Measurements from ENCODE around the gene CETP. TPM values are rescaled to one million over a fixed set of nuclear protein-coding genes. Genes with fewer than 3 reads are reported as not detected.

The CETP gene
- total and polyA plus RNA-seq, 2 of the 13 experiments (the other 11 are each of a cell fraction or from before 2014, with no cell fraction given): 0.31 to 9.8 TPM

- ATAC-seq (no peak), DNase-seq (ENCODE audit: low spot score) (no peak), FAIRE-seq (no peak)
- Histone ChIP-seq H4K20me1 (ENCODE audit: insufficient read depth, low read length) (no peaks in the 10 kb centered on the region), H3K9me3 (ENCODE audit: low read length) (no peaks in the 10 kb centered on the region), H3K4me3 (replicated peaks in 1 of 3; ENCODE audit: insufficient read depth in 1 of 3, low read depth in 2 of 3, low read length in 3 of 3) (no peak overlapping the region), H3K36me3 (replicated peaks in 1 of 2; ENCODE audit: control insufficient read depth in 1 of 2, insufficient read depth in 2 of 2, low read length in 2 of 2) (no peaks in the 10 kb centered on the region), H3K27ac (ENCODE audit: extremely low read length, insufficient read depth, low read length) (no peak overlapping the region), H3K27me3 (ENCODE audit: control insufficient read depth in 1 of 2, insufficient read depth in 2 of 2, low read length in 2 of 2) (peaks cover 1 to 24% of the 10 kb centered on the region in 2 experiments; a peak in 4 of 5 replicates), H3K4me1 (ENCODE audit: insufficient read depth, low read length) (peaks cover 35% of the 10 kb centered on the region), H3K9ac (ENCODE audit: insufficient read depth, low read depth, low read length) (no peak overlapping the region), H2AFZ (ENCODE audit: low read length) (no peak overlapping the region), H3K4me2 (ENCODE audit: low read depth, low read length) (no peak overlapping the region), H3K79me2 (ENCODE audit: insufficient read depth, low read length) (no peaks in the 10 kb centered on the region)
- ChIA-PET POLR2A (no interaction called here), CTCF (ENCODE audit: low intra/inter-chr PET ratio, low total read pairs) (no interaction called here)
- BruUV-seq (replicated peaks): no TSS peak
- in situ Hi-C loops (cut with HindIII; ENCODE audit: extremely low pct_ligation_motif_present, low pct_unique_long_range_greater_than_20kb) (no loop called here), intact Hi-C loops (cut with micrococcal nuclease; ENCODE audit: unreplicated experiment) (no loop called here)
- 49% methylated on average over 14 of the region's 16 CpGs for whole genome bisulfite sequencing (ENCODE audit: low lambda C conversion rate)
- TF ChIP-seq NFATC3 (CRISPR knock-in tag; IDR thresholded peaks at IDR 0.05): no peak
- no peak for TF ChIP-seq CREM (IDR thresholded peaks at IDR 0.05)
- no peak for TF ChIP-seq CREM (CRISPR knock-in tag; IDR thresholded peaks at IDR 0.05)
- no peak for TF ChIP-seq THYN1 (CRISPR knock-in tag; IDR thresholded peaks at IDR 0.05; ENCODE audit: borderline replicate concordance, low read depth)
- TF ChIP-seq SNAPC4 (CRISPR knock-in tag; IDR thresholded peaks at IDR 0.05): no peak
- TF ChIP-seq IRF2 (CRISPR knock-in tag; IDR thresholded peaks at IDR 0.05): no peak
- no peak for TF ChIP-seq HOMEZ (CRISPR knock-in tag; IDR thresholded peaks at IDR 0.05; ENCODE audit: low read depth)
- no peak for TF ChIP-seq RERE (CRISPR knock-in tag; IDR thresholded peaks at IDR 0.05; ENCODE audit: low read depth)
- no peak for TF ChIP-seq TFDP2 (CRISPR knock-in tag; IDR thresholded peaks at IDR 0.05)
Measured at GRCh38 chr16:56980792-56981724, 19.3 kb downstream of the CETP start.
